GM19324 (cell line): ENCODE data around the gene PIGS.
"Not testable (repeated sequence)": the region's sequence is repeated elsewhere in the genome, so short reads cannot be mapped to it uniquely, and the experiment has no call there.

Experiments
- ATAC-seq: cut with Tn5 transposase; IDR thresholded peaks from one replicate; pipeline ENCODE4 v1.9.1; 2021; ENCODE audit warnings: mild to moderate bottlenecking, moderate library complexity; ENCODE audit not compliant: unreplicated experiment, low FRiP score

The PIGS gene

DNA sequence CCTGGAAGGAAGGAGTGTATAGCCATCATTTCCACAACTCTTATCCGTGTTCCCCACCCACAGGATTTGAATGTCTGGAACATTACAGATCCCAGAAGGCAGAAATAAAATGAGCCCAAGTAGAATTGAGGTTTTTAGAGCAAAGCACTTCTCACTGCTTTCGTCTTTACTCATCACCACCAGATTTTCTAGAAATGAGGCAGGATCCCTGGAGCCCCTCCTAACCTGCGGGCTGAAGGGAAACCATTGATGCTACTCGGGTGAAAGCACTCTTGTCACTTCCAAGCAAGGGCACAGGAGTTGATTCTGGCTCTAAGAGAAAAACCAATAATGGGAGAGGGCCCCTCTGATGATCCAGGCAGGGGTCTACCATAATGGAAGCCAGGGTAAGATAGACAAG, 8.2 kb upstream of the PIGS start:
- ATAC-seq: no peak

DNA sequence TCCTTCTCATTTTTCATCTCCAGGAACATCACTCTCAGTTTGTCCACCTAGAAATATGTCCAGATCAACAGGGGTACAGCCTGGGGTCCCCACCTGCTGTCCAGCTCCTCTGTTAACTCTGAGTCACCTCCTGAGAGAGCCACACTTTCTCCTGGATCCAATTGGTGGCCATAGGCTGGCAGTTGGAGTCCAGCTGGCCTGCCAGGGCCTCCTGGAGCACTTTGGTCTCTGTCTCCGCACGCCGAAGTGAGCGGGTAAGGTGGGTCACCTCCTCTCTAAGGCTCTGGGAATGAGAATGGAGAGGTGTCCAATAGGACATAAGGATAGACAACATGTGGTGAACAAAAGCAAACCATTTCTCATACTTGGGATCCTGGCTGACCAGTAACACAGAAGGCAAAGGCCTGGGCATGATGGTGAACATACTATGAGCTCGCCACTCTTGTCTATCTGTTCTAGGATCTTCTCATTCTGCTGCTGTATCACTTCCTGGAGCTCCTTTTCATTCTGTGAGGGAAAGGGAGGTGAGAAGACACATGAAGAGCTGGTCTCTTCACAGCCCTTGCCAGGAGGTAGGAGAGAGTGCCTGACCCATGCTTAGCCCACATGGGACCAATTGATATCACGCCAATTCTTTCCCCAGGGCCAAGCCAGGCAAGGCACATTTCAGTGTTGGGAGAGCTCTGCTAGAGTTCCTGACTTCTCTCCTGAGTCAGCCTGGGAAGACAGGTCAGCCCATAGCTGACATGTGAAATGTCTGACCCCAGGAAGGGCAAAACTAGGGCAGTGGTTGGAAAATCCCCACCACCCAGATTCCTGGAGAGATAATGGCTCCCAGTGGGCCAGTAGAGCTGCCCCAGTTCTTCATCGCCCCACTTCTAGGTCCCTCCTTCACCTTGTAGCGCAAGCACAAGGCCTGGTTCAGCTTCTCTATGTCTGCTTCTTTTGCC, 7.2 kb upstream of the PIGS start:
- no peak for ATAC-seq

DNA sequence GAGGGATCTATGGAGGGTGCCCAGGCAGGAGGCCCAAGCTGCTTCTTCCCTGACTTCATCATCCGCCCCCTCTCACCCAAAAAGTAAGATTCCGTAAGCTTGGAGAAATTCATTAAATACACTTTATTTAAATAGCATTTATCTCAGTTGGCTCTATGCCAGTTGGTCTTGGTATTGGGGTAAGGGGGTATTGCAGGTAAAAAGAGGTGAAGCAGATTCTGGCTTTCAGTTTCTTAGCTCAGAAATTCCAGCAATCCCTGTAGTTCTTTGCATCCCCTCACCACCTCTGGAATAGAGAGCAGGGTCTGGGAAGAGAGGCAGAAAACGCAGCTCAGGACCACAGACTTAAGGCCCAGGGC, 6.1 kb upstream of the PIGS start:
- no peak for ATAC-seq

DNA sequence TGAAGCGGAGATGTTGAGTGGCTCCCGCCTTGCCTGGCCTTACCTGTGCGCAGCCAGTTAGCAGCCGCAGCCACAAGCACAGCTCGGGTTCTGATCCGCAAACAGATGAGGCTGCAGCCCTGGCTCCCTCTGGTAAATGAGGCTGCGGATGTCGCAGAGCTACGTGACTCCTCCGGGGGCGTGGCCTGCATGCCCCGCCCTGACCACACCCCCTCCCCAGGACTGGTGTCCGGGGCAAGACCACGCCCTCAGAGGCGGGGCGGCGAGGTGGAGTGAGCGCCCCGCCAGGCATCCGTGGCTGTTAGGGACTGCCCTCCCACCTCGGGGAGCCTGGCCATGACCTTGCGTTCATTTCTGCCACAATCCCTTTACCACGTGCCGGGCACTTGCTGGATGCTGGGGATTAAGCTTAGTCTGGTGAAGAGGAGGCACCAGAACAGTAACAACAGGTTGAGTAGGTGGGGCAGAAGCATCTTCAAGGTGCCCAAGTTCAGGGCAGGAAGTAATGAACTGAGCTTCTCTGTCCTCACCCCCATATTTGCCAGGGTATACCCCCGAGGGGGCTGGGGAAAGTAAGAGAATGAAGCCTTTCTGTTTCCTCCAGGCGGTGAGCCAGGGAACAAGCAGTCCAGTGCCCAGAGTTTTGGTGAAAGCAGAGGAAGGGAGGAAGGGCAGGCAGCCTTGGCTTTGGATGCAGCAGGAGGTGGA, 5.6 kb upstream of the PIGS start, which contains the start of gene ALDOC:
Gene ALDOC, minus strand, starts transcription at position 138 of the 708 bp plus-strand sequence. CDS start 1,363 bp downstream, outside the sequence.
- peak; percentile 77 for ATAC-seq

DNA sequence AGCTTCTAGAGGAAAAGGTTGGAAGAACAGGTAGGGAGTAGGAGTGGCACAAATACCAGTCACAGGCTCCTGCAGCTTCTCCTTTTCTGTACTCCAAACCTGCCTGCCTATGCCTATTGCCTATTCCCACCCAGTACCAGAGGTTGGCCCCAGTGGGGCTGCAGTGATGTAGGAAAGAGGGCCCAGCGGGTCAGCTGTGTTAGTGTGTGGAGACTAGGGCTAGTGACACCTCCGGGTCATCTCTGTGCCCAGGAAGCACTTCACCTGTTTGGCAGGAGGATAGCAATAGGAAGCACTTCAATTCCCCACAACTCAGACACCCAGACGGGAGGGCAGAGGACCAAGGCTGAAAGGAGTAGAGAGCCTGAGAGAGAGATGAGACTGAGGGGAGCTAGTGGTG, 4.7 kb upstream of the PIGS start:
- ATAC-seq: not testable (repeated sequence)

DNA sequence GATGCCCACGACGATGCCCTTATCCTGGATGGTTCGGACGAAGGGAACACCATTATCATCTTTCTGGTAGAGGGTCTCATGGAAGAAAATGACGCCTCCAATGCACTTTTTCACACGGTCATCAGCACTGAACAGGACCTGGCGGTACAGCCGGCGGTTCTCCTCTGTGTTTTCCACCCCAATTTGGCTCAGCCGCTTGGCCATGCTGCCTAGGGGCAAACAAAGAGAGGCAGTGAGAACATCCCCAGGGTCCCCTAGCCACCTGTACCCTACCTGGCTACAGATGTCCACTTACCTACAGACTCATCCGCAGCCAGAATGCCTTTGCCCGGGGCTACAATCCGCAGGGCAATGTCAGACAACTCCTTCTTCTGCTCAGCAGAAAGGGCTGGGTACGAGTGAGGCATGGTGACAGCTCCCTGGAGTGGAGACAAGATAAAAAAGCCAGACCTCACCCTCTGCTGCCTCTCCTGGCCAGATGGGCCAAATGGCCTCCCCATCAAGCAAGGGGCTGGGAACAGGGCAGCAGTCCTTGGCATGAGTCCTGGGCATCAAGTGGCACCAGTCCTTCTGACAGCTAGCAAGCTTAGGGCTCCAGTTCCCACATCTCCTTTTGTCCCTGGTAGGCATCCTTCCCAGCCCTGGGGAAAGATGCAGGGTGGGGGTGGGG, 3.9 kb upstream of the PIGS start:
- ATAC-seq: no peak

DNA sequence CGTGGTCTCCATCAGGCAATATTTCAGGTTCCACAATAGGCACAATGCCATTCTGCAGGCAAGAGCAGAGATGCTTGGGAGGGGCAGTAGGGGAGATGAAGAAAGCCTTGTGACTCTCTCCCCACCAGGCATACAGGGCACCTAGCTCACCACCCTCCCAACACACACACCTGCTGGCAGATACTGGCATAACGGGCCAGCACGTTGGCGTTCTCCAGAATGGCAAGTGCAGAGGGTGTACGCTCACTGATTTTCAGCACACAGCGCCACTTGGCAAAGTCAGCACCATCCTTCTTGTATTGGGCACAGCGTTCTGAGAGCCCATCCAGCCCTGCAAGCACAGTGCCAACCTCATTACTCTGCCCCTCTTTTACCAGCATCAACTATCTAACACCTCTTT, 3.2 kb upstream of the PIGS start:
- ATAC-seq: no peak

DNA sequence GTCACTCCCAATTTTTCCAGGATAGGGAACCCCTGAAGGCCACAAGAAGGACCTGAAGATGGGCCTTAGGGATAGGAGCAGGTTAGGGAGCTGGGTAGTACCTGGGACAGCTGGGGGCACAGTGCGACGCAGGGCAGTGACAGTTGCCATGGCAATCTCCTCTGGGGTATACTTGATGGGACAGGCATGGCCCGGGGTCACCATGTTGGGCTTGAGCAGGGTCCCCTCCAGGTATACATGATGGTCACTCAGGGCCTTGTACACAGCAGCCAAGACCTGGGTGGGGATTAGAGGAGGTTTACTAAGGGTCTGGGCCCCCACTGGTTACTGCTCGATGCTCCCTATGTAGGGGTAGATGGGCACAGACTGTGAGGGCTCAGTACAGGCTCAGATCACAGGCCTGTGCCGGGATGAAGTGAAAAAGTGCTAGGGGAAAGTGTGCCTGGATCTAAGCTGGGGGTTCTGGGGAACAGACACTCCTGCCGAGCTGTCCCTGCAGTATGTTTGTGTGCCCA, 2.7 kb upstream of the PIGS start:
- no peak for ATAC-seq

DNA sequence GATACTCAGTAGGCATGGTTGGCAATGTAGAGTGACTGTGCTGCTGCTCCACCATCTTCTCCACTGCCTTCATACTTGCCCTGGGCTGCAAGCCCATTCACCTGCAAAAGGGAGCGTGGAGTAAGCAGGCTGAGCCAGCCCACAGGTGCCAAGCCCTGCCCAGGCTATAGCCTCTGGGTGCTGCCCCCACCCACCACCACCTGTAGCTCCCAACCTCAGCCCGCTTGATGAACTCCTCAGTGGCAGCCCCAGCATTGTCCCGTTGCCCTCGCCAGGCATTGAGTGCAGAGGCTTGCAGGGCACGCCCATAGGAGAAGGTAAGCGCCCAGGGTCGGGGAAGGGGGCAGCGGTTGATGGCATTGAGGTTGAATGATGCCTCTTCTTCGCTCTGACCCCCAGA, 2.2 kb upstream of the PIGS start:
- no peak for ATAC-seq

DNA sequence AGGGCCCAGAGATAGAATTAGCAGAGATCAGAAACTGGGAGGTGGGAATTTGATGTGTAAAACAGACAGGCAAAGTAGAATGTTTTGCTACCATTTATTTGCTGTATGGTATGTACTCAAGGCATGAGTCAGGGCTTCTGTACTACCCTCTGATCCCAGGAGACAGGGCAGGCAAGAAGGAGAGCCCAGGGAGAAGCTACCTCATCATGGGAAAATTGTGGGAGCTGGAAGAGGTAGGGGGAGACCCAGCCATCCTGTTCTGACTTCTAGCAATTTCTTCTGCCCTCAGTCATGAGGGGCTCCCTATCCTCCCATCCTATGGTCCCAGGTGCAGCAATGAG, 1.7 kb upstream of the PIGS start:
- no peak for ATAC-seq

DNA sequence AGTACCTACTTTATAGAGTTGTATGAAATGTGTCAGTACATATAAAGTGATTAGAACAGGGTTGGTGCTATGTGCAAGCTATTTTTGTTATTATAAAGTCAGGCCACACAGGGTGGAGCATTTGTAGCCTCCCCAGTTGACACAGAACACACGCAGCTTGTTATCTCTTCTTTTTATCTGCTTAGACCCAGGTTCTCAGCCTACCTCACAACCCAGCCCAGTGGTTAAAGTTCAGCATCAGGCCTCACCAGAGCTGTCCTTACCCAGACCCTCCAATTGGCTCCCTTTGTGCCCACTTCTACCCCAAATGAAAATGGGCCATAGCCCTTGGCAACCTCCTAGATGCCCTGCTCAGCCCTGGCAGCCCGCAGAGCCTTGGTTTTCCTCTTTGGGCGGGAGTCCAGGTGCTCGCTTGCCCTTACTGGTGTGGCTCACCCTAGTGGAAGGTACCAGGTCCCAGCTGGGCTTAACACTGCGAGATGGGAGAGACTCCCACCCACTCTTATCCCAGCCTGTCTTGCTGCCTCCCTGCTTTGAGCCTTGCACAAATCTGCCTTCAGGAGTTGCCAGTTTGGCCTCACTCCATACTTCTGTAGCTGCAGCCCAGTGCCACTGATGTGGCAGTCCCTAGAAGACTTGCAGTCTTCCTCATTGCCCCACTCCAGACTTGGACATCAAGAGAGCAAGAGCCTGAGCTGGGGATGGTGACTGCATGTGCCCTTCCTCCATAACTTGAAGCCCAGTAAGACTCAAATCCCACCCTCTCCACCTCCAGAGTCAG, 1.1 kb upstream of the PIGS start:
- no peak for ATAC-seq

DNA sequence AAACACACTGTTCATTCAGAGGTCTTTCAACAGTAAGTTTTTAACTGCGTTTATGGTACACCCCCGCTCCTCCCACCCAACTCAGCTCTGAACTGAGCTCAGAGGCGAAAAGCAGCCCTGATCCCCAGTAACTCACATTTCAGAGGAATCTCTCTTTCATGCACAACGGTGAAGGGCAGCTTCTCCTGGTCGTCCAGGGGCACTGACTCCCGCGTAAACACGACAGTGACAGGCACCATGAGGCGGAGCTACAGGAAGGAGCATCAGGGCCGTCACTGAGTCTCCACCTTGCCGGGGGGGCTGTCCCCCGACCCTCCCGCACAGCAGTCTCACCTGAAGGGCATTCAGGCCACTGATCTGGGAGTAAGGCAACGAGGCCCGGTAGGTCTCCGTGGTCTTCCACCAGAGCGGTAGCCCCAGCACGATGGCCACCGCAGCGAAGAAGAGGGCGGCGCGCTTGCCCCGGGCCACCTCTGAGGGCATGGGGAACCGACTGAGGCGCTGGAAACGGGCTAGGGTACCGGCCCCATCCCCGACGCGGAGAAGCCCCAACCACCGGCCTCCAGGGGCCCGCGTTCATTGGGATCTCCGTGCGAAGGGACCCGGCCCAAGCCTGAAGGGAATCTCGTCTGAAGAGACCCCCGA, 486 bp downstream of the PIGS start:
- ATAC-seq: peak; percentile 27

DNA sequence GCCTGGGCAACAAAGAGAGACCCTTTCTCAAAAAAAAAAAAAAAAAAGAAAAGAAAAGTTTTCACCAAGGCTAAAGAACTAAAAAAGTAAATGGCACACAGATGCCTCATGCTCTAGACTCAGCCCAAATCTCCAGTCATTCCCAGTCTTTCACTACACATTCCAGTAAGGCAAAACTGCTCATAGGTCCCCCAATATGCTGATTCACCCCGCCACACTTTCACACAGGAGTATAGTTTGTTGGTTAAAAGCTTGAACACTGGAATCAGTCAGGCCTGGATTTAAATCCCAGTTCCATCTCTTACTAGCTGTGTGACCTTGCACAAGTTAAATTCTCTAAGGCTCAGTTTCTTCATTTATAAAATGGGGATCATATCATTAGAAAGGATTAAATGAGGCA, 1.9 kb downstream of the PIGS start:
- ATAC-seq: no peak

DNA sequence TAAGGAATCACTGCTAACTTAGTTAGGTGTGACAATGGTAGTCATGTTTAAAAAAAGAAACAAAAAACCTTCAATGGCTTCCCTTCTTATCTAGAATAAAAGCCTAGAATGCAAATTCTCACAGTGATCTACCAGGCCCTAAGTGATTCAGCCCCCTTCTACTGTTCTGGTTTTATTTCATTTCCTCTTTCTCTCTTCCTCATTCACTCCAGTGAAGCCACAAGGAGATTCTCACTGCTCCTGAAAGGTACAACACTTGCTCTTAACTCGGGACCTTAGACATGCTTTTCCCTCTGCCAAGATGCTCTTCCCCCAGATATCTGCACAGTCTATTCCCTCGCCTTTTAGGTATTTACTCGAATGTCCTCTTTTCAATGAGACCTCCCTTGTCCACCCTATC, 3.7 kb downstream of the PIGS start:
- ATAC-seq: no peak

DNA sequence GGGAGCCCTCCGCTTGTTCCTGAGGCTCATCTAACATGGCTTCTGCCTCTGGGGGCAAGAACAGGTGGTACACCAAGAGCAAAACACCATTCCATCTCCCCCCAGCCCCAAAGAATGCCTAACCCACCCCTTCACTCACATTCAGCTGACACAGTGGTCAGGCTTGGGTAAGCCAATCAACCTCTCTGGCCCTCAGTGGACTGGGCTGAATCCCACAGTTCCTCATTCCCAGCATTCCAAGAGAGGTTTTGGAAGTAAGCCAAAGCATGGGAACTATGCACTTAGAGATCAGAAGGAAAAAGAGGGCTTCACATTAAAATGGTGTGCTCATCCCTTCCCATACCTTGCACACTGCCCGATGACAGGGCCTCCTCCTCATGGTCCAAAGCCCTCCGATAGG, 7.8 kb downstream of the PIGS start:
- ATAC-seq: no peak

DNA sequence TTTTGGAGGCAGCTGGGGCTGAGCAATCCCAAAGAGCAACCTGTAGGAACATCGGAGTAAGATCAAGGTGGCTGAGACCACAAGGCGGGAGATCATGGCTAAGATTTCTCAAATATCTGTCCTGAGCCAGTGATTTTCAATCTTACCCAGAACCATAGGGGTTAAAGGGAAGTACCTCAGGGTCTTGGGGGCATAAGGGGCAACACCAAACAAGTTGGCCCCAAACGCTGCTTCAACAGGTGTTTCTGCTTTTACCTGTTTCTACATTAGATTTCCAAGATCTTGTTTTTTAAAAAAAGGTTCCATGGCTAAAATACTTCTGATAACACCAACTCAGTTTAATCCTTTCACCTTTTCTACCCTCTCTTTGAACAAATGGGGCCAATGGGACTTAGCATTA, 16.3 kb downstream of the PIGS start:
- no peak for ATAC-seq

DNA sequence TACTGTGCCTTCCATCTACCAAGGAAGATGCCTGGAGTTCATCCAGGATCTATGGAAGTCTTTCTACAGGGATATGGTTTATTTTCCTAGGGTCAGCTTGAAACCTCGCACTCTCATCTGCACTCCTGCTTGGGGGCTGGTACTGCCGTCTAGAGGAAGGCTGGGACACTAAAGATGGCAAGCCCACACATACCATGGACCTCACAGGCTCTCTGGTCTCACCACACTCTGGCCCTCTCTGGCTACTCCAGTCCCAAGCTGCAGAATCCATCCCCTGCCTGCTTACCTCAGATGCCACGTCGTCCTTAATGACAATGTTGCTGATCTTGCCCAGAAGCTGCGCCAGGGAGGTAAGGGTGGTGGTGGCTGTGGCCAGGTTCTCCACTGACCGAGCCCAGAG, 16.8 kb downstream of the PIGS start:
- ATAC-seq: no peak

DNA sequence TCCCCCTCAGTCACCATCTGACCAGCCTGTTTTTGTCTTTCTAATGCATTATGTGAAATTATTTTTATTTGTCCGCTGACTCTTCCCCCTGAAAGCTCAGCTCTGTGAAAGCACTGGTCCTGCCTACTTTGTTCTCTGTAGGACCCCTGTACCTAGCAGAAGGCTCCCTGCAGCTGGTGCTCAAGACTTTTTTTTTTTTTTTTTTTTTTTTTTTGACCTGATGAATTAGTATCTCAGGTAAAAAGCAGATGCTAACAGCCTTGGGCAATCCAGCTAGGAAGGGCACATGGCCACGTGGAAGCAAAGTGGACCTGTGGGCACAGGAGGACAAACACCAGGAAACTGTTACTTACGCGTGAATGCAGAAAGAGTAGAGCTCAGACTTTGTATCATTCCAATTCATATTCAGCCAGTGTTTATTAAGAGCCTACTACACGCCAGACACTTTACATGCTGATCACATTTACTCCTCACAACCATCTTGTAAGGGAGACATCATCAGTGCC, 18.3 kb downstream of the PIGS start:
- no peak for ATAC-seq

DNA sequence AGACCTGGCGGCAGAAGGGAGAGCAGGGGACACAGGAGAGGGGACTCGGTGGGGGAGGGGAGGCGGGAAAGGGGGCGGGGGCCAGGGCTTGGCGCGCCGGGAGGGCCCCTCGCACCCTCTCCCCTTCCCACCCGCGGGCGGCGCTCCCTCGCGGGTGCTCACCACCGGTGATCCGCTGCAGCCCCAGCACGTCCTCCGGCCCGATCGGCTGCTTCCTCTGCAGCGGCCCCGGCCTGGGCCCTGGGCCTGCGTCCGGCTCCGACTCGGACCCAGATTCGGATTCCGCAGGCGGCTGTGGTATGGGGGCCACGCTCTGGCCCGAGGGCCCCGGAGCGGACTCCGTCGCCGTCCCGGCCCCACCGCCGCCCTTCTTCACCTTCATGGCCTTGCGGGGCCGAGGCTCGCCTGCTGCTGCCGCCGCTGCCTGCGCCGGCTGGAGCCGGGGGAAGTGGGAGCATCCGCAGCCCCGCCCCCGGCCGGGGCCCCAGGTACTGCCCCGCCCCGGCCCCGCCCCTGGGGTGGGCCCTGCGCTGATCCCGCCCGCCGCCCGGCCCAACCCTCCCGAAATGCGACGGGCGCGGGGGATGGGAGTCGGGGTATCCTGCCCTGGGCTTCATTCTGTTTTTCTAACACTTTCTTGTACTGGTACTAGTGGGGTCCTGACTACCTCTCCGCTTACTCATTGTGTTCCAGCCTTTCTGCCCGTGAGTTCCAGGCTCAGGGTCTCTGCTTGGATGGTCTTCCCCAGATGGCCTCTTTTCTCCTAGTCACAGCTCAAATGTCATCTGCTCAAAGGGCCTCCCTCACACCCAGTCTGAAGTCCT, 18.9 kb downstream of the PIGS start, which contains the start of gene UNC119:
Gene UNC119, minus strand, starts transcription at position 449 of the 824 bp plus-strand sequence. Its CDS starts 67 bp downstream, at position 382.
- ATAC-seq: peak; percentile 66
